HG02970 (cell line): ENCODE data around the gene LHPP.

Experiments used
- ATAC-seq: cut with Tn5 transposase; IDR thresholded peaks from one replicate; pipeline ENCODE4 v1.9.1; 2021; ENCODE audit warnings: mild to moderate bottlenecking, moderate library complexity, moderate number of reproducible peaks; ENCODE audit not compliant: unreplicated experiment, low FRiP score

LHPP gene

GRCh38 chr10:124517931-124518330, 56.3 kb downstream of the LHPP start:
- no peak for ATAC-seq

- ATAC-seq, result no peak
Observed at GRCh38 chr10:124518366-124518765, 56.7 kb downstream of the LHPP start.

- ATAC-seq, result no peak
Observed at GRCh38 chr10:124520558-124521428, 59.2 kb downstream of the LHPP start.

- no peak for ATAC-seq
Observed at GRCh38 chr10:124521429-124521871, 59.8 kb downstream of the LHPP start.

- ATAC-seq, result no peak
Observed at GRCh38 chr10:124522131-124522932, 60.7 kb downstream of the LHPP start.

GRCh38 chr10:124522933-124523871, 61.6 kb downstream of the LHPP start:
- ATAC-seq, result no peak

GRCh38 chr10:124523901-124524300, 62.3 kb downstream of the LHPP start:
- ATAC-seq, result no peak

GRCh38 chr10:124524991-124525653, 63.5 kb downstream of the LHPP start:
- no peak for ATAC-seq

GRCh38 chr10:124525751-124526600, 64.4 kb downstream of the LHPP start:
- no peak for ATAC-seq

- ATAC-seq, result no peak
Observed at GRCh38 chr10:124526621-124527267, 65.1 kb downstream of the LHPP start.

- no peak for ATAC-seq
Observed at GRCh38 chr10:124527874-124528395, 66.3 kb downstream of the LHPP start.

- ATAC-seq, result no peak
Observed at GRCh38 chr10:124529661-124530214, 68.1 kb downstream of the LHPP start.

GRCh38 chr10:124530215-124530665, 68.6 kb downstream of the LHPP start:
- peak; percentile 75 for ATAC-seq

GRCh38 chr10:124530816-124531215, 69.2 kb downstream of the LHPP start:
- no peak for ATAC-seq

- ATAC-seq, result no peak
Observed at GRCh38 chr10:124532106-124532641, 70.6 kb downstream of the LHPP start.

GRCh38 chr10:124532788-124533187, 71.2 kb downstream of the LHPP start:
- no peak for ATAC-seq

- no peak for ATAC-seq
Observed at GRCh38 chr10:124533266-124533665, 71.6 kb downstream of the LHPP start.
